Right lobe of liver (tissue), 6 donors: ENCODE data around the gene TYMS. TPM values are rescaled to one million over a fixed set of nuclear protein-coding genes. Genes with fewer than 3 reads are reported as not detected.
A peak's percentile ranks its signal among the peaks of the same experiment; 100 is the strongest.

Source experiments
- ATAC-seq, 4 donors: fragments of 200-7000 bp; cut with Tn5 transposase; one replicate each; pipeline ENCODE4 v1.9.1; 2020; ENCODE audit warnings: mild to moderate bottlenecking in 4 of 4, moderate library complexity in 4 of 4
- DNase-seq, 3 donors: peaks; one replicate each; pipeline ENCODE4 v3.0.0-alpha.2; 2020
- H3K27ac ChIP-seq, 3 donors: fragments of 200-600 bp; one replicate each; pipeline ENCODE4 v1.8.0; 2022
- H3K27me3 ChIP-seq, 2 donors: fragments of 200-600 bp; one replicate each; pipeline ENCODE4 v1.8.0; 2022
- H3K36me3 ChIP-seq, 4 donors: fragments of 200-600 bp; sonication (generic) in 1 of 4; one replicate each; pipeline versions ENCODE4 v1.5.1 to v1.8.0; 2017 to 2022; ENCODE audit warnings: control low read depth in 1 of 4
- H3K4me1 ChIP-seq, 4 donors: fragments of 200-600 bp; sonication (generic) in 1 of 4; one replicate each; pipeline versions ENCODE4 v1.5.1 to v1.8.0; 2017 to 2022; ENCODE audit warnings: control low read depth in 1 of 4
- H3K4me3 ChIP-seq, 3 donors: fragments of 200-600 bp; one replicate each; pipeline ENCODE4 v1.8.0; 2022
- H3K9me3 ChIP-seq, 4 donors: fragments of 200-600 bp; sonication (generic) in 1 of 4; one replicate each; pipeline versions ENCODE4 v1.5.1 to v1.8.0; 2017 to 2022; ENCODE audit warnings: control low read depth in 1 of 4
- CTCF ChIP-seq, 4 donors: fragments of 200-600 bp in 3 of 4; fragments of 450-650 bp in 1 of 4; IDR thresholded peaks; one replicate each; pipeline versions ENCODE4 v1.5.1 to v1.8.0; 2016 to 2022; ENCODE audit warnings: antibody characterized with exemption in 4 of 4, mild to moderate bottlenecking in 2 of 4
- POLR2A ChIP-seq: fragments of 450-650 bp; IDR thresholded peaks from one replicate; pipeline ENCODE4 v1.6.1; 2017; ENCODE audit warnings: antibody characterized with exemption, mild to moderate bottlenecking
- WGBS: methylation state at CpG from one replicate; pipeline ENCODE4 v1.1.6; 2018; ENCODE audit warnings: low coverage, low lambda C conversion rate; ENCODE audit not compliant: insufficient coverage; ENCODE audit errors: missing lambda C conversion rate; 5-methylcytosine and 5-hydroxymethylcytosine counted together
- intact Hi-C, 2 donors: fragments of 100-400 bp; cut with DNase I; formaldehyde crosslinking; loops; one replicate each; pipeline versions ENCODE4 v1.11.2 to v1.14.1; 2022
- total RNA-seq, 6 experiments: library from RNA; depleted of rRNA in 2 of 6; stranded (reverse); fragments of >200 nt in 2 of 6; fragmentation: NEBNext Ultra II Directional in 3 of 6; extraction: Animal tissue kit (Norgen Biotek cat#: 25700) in 3 of 6; gene quantifications; one replicate each; pipeline versions ENCODE4 v1.1.0 to v1.2.4, GENCODE V29; 2016 to 2023
- donor health status: DM: no; HTN: yes; CAD: no.
- donor health status: DM: no; HTN: no; CAD: no.
- donor health status: DM: no; HTN: no; CAD: no.
- donor health status: DM: no; HTN: yes; CAD: no.
- donor health status: DM: no; HTN: yes; CAD: no.

TYMS gene
- total RNA-seq, 6 experiments from 2014 or later: 1.1 to 14.9 (median 4.2) TPM

- Histone ChIP-seq H3K36me3 (no peaks in the 10 kb centered on the region), H3K4me1 (no peaks in the 10 kb centered on the region), H3K27ac (no peak overlapping the region), H3K9me3 (no peaks in the 10 kb centered on the region), H3K4me3 (no peak overlapping the region), H3K27me3 (no peaks in the 10 kb centered on the region)
- DNase-seq (no peak), ATAC-seq (no peak)
- intact Hi-C loops: no loop called here
- no peak for TF ChIP-seq POLR2A
- no peak for TF ChIP-seq CTCF (IDR thresholded peaks at IDR 0.05)
- WGBS: 93% methylated on average over 5 of the region's 6 CpGs
Measured at GRCh38 chr18:659597-659996, 2.1 kb downstream of the TYMS start.

- ATAC-seq (no peak), DNase-seq (no peak)
- no peak overlapping the region for H3K27ac ChIP-seq
- H3K36me3 ChIP-seq: no peaks in the 10 kb centered on the region
- no peaks in the 10 kb centered on the region for H3K9me3 ChIP-seq
- intact Hi-C loops: no loop called here
- no peak overlapping the region for H3K4me3 ChIP-seq
- H3K4me1 ChIP-seq: no peaks in the 10 kb centered on the region
- 100% methylated on average over 4 of the region's 4 CpGs for WGBS
- TF ChIP-seq CTCF (IDR thresholded peaks at IDR 0.05) (no peak), POLR2A (no peak)
- H3K27me3 ChIP-seq: no peaks in the 10 kb centered on the region
Measured at GRCh38 chr18:662197-662596, 4.7 kb downstream of the TYMS start.

DNA sequence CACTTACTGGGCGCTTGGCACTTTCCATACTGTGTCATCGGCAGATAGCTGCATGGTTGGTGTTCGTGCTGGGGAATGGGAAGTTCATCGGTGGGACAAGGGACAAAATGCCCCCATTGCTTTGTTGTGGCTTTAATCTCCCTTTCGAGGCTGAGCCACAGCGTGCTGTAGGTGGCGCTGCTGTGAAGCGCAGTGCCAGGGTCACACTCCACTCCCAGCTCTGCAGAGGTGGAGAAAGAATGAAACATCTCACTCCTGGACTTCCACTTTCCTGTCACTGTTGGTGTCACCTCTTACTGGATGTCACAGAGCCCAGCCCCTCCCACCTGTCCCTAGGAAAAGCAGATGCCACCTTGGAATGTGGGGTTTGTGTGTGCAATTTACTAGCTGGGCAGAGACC is 8.7 kb downstream of the TYMS start:
- no peak for DNase-seq
- peaks cover 0 to 11% (median 1%) of the 10 kb centered on the region in 4 donors for H3K36me3 ChIP-seq
- peak in 3 of 4 donors; percentile 6 to 17 (median 15) for TF ChIP-seq CTCF (IDR thresholded peaks at IDR 0.05)
- no peak for TF ChIP-seq POLR2A
- H3K27me3 ChIP-seq: no peaks in the 10 kb centered on the region
- peak in 3 of 4 donors; percentile 38 to 56 (median 53) for ATAC-seq
- no peaks in the 10 kb centered on the region for H3K4me1 ChIP-seq
- intact Hi-C loops: no loop called here
- whole genome bisulfite sequencing: 87% methylated on average over 5 of the region's 8 CpGs
- no peak overlapping the region for H3K27ac ChIP-seq
- no peaks in the 10 kb centered on the region for H3K9me3 ChIP-seq
- no peak overlapping the region for H3K4me3 ChIP-seq

GRCh38 chr18:666628-667027 is 9.2 kb downstream of the TYMS start:
- no peaks in the 10 kb centered on the region for H3K27me3 ChIP-seq
- no peak overlapping the region for H3K27ac ChIP-seq
- ATAC-seq: no peak
- intact Hi-C loops: no loop called here
- no peaks in the 10 kb centered on the region for H3K9me3 ChIP-seq
- peaks cover 0 to 16% (median 1%) of the 10 kb centered on the region in 4 donors for H3K36me3 ChIP-seq
- H3K4me3 ChIP-seq: no peak overlapping the region
- no peak for DNase-seq
- TF ChIP-seq CTCF (IDR thresholded peaks at IDR 0.05) (no peak), POLR2A (no peak)
- 96% methylated on average over 3 of the region's 3 CpGs for WGBS
- no peaks in the 10 kb centered on the region for H3K4me1 ChIP-seq

- no peak for TF ChIP-seq POLR2A
- TF ChIP-seq CTCF (IDR thresholded peaks at IDR 0.05): no peak
- DNase-seq: no peak
- Histone ChIP-seq H3K36me3 (peaks cover 0 to 30% (median 9%) of the 10 kb centered on the region in 4 donors), H3K27me3 (no peaks in the 10 kb centered on the region), H3K4me3 (no peak overlapping the region), H3K9me3 (no peaks in the 10 kb centered on the region), H3K4me1 (no peaks in the 10 kb centered on the region), H3K27ac (no peak overlapping the region)
- peak; percentile 49 to 76 (median 63) for ATAC-seq
- 7% methylated on average over 1 of the region's 1 CpG for WGBS
- intact Hi-C loops: no loop called here
Measured at GRCh38 chr18:668260-668659, 10.8 kb downstream of the TYMS start.
